Upper lobe of left lung (tissue), 4 donors: ENCODE results near the gene OSTM1.

Experiments used
- POLR2A ChIP-seq, 4 donors: fragments of 450-650 bp; IDR thresholded peaks; one replicate each; pipeline ENCODE4 v1.5.1; 2016 to 2017; ENCODE audit warnings: antibody characterized with exemption in 4 of 4, mild to moderate bottlenecking in 2 of 4
- POLR2AphosphoS5 ChIP-seq, 2 donors: sonication (generic); formaldehyde crosslinking; IDR thresholded peaks; one replicate each; pipeline ENCODE4 v1.5.1; 2017; ENCODE audit warnings: antibody characterized with exemption in 2 of 2
- TF ChIP-seq, protein P1 (sequence below), 6 experiments: fragments of 450-650 bp in 4 of 6; fragments of 200-600 bp in 2 of 6; sonication (generic) in 2 of 6; IDR thresholded peaks; one replicate each; pipeline ENCODE4 v1.5.1; 2016 to 2019; ENCODE audit warnings: antibody characterized with exemption in 6 of 6

DNA sequence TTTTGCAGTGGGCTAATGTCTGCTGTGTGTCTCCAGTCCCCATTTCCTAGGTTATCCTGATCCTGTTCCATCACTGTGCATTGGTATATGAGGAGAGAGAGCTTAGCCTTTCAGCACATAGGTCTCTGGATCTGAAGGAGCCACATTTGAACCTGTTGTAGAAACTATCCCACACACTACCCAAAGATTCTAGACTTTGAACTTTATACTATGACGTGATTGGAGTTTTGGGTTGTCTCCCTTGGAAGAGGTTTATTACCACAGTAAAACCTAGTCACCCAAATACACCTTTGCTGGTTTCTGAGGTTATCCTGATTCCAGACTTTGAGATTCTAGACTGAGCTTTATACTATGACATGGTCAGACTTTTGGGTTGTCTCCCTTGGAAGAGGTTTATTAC, 8.0 kb upstream of the OSTM1 start:
- no peak for TF ChIP-seq POLR2A (IDR thresholded peaks at IDR 0.05)
- no peak for TF ChIP-seq POLR2AphosphoS5 (IDR thresholded peaks at IDR 0.05)
- TF ChIP-seq, protein P1, sequence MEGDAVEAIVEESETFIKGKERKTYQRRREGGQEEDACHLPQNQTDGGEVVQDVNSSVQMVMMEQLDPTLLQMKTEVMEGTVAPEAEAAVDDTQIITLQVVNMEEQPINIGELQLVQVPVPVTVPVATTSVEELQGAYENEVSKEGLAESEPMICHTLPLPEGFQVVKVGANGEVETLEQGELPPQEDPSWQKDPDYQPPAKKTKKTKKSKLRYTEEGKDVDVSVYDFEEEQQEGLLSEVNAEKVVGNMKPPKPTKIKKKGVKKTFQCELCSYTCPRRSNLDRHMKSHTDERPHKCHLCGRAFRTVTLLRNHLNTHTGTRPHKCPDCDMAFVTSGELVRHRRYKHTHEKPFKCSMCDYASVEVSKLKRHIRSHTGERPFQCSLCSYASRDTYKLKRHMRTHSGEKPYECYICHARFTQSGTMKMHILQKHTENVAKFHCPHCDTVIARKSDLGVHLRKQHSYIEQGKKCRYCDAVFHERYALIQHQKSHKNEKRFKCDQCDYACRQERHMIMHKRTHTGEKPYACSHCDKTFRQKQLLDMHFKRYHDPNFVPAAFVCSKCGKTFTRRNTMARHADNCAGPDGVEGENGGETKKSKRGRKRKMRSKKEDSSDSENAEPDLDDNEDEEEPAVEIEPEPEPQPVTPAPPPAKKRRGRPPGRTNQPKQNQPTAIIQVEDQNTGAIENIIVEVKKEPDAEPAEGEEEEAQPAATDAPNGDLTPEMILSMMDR (IDR thresholded peaks at IDR 0.05) = no peak
